Germinal center (tissue), 1 donor: Measurements from ENCODE around the gene NCF2.

Experiments used
- DNase-seq: peaks from one replicate; pipeline ENCODE4 v3.0.0; 2012; ENCODE audit warnings: mixed read lengths, low spot score

The NCF2 gene

DNA sequence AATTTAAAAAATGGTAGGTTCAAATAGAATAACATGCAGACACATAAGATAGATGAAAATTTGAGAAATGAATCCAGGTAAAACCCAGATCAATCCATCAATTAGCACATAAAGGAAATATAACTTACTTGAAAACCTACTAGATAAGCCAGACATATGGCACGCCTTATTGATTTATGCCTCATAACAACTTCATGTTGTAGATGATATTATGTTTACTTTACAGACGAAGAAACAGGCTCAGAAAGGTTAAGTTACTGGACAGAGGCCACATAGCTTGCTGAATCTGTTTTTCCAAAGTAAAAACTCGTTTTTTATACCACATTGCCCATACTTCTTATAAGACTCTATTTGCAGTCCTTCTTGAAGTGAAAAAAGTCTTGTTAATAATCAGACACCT, 22.1 kb upstream of the NCF2 start:
- no peak for DNase-seq

DNA sequence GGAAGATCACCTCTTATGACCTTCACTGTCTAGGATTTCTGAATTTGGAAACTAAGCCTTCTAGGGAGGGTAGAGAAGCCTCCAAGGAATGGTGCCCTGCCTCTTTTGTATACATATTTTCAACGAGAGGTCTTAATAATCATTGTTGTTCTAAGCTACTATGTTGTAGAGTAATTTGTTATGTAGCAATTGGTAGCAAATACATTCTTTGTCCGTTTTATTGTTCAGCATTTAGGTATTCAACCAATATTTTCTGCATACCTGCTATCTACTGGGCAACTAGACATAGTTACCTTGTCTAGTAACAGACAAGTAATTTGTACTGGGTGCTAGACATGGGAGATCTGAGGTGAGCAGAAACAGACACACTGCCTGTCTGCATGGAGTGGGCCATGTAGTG, 20.8 kb upstream of the NCF2 start:
- no peak for DNase-seq

DNA sequence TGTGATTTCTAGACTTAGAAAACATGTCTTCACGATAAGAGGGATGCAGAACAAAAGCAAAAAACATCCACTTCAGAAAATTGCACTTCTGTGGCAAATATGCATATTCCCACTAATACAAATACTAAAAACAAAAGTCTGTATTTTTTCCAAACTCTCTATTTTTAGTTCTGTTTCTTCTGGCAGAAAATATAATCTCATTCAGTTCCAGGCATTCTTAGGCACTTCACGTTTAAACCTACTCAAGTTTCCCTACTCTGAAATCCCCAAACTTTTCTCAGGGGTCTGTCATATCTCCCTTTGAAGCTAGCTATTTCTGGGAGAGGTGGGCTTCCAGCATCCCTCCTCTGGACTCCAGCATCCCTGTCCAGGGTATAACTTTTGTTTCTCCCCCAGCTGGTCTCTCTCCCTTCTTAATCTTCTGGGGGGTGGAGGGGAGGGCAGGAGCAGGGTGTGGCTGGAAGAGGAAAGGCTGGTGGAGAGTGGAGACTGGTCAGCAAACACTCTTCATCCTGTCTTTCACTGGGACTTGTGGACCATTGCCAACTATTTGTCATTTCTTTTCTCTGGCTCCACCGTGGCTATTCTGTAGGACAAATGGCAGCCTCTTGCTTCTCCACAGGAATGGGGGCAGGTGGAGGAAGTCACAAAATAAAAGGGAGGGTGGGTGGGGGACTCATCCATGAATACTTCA, 19.6 kb upstream of the NCF2 start:
- DNase-seq = no peak

DNA sequence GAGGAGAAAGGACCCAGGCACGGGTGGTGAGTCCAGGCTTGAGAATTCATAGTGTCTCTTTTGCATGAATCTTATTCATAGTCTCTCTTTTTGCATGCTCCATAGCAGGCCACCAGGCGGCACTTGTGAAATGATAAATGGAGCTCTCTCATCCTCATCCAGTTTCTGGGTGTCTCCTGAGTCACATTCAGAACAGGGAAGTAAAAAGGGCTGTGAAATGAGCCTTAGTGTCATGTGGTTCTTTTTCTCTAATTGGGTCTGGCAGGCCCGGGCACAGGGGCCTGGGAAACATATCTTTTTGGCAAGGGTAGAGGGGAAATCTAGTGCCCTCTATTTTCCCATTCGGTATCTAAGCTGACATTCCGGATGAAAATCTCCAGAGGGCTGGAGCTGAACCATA, 19.1 kb upstream of the NCF2 start:
- DNase-seq = peak; percentile 37

DNA sequence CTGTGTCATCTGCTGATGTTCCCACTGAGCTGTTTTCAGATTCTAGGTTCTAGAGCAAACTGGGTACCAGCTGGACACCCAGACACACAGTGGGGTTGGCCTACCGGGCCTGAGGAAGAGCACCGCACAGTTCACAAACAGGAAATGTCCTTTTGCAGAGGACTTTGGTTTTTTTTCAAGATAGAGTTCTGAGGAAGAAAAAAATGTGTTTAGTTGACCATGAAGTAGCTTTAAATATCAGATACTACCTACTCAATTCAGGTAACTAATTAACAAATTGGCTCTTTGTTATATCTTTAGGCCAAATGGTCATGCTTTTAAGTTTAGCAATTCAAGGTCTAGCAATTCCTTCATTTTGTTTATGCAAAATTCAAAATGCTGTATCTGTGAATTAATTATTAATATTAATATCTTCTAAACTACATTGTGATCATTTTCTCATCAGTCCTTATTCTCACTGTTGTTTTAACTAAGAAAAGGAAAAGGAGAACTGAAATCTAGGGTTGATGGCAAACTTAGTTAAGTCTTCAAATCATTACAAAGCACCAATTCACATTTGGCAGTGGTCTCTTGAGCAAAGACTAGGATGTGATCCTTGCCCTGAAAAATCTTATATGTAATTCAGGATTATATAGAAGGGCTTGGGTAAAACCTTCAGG, 17.2 kb upstream of the NCF2 start:
- DNase-seq = no peak

DNA sequence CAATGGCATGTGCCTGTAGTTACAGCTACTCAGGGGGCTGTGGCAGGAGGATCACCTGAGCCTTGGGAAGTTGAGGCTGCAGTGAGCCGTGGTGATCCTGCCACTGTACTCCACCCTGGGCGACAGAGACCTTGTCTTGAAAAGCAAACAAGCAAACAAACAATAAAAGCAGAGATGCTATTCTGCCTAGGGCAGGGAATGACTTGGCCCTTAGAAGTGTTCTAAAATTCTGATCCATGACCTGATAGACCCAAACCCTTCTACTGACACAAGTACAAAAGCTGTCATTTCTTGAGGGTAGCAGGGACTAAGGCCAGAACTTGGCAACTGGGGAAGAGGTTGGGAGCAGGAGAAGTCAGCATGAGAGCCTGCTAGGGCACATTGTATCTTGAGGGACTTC, 15.6 kb upstream of the NCF2 start:
- DNase-seq = no peak

DNA sequence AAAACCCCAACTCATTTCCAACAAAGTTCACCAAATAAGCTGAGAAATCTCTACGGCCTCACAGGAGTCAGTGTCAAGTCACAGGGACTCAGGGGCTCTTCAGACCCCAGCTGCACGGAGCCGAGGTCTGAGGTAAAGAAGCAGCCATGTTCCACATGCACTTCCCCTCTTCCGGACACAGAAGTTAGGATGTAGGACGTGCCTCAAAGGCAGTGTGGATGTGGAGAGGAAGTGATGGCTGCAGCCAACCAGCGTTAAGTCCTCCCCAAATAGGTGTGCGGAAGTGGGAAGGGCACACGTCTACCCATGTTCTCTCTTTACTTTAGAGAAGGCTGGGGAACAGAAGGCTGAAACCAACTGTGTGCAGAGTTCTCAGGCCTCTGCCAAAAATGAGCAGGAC, 14.6 kb upstream of the NCF2 start:
- no peak for DNase-seq

DNA sequence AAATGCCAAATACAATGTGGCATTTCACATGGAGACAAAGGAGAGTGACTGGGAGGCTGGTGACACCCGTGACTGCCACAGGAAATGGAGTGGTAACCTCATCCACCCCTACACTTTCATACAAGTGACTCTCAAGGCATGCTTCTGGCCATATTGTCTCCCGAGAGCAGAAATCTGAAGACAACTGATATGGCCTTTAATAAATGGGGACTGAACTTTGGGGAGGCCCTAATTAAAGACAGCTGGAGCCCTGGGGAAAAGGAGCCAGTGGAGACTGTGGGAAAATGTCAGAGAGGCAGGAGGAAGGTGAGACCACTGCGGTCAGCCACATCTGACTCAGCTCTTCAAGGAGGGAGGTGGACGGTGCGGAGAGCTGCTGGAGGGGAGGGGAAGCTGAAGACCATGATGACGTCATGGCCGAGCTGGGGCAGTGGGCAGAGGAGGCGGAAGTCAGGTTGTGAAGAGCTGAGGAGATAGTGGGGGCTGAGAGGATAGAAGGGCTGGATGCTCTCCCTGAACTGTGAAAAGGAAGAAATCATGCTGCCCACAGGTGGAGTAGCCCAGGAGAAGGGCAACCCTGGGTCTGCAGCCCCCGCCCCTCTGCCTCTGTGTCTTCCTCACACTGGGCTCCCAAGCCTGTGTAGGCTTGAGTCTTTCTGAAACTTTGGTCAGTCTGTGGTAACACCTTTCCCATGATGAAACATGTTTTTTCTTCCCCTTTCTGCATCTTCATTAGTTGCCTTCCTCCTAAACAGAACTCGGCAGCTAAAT, 14.0 kb upstream of the NCF2 start:
- no peak for DNase-seq

DNA sequence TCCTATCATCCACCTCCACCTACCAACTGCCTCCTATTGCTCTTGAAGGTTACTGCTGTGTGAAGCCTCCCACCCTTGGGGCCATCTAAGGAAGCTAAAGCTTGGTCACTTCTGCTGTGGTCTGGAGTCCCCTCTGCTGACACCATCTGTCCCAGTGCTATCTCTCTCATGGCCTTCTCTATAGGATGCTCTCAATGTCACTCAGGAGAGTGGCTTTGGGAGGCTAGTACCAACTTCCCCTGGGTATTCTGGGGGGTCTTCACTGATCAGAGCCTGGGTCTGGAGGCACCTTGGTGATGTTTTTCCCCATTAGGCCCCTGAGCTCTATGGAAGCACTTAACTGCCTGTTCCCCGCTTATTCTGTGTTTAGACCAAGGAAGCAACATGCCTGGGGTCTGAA, 12.3 kb upstream of the NCF2 start:
- no peak for DNase-seq

DNA sequence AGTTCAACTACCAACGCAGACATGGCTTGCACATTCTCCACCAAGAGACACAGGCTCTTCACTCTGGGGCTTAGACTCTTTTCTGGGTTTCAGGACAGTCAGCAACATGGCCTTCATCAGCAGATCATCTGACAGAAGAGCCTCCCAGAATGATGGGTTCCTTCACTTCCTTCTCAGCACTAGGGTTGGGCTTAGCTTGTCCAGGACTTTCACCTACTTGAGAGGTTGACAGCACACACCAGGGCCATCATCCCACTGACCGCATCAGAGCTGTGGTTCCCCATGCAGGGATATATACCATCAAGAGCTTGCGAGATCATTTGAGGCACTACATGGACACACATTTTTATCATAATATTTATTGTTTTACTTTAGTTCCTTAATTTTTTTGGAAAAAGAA, 10.4 kb upstream of the NCF2 start:
- DNase-seq = no peak

DNA sequence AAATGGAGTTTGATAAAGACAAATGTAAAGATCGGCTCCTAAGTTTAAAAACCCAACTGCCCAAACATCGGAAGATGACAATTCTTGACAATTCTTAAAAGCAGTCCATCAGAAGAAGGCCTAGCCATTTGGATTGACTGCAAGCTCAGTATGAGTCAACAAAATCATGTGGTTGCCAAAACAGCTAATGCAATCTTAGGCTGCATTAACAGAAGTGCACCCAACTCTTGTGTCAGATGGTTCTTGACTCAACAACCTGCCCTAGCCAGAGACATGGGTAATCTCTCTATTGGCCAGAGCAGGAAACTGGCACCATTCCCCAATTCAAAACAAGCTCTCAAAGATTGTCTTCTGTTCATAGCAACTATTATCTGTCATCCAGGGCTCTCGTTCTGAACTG, 9.9 kb upstream of the NCF2 start:
- no peak for DNase-seq

DNA sequence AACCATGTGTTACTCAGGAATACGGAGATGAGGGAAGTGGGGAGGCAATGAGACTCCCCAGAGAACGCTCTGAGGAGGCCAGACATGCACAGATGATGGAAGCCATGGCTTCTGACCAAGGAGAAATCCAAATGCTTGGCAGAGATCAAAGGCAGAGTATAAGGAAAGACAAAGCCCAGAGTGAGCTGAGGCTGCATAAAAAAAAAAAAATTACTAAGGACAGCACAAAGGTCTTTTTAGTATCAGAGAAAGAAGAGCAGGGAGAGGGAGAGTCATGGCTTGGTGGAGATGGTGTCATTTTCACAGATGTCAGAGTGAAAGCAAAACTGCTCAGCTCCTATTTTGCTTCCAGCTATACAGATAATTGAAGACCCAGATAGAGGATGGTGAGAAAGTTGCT, 8.1 kb upstream of the NCF2 start:
- DNase-seq = no peak

DNA sequence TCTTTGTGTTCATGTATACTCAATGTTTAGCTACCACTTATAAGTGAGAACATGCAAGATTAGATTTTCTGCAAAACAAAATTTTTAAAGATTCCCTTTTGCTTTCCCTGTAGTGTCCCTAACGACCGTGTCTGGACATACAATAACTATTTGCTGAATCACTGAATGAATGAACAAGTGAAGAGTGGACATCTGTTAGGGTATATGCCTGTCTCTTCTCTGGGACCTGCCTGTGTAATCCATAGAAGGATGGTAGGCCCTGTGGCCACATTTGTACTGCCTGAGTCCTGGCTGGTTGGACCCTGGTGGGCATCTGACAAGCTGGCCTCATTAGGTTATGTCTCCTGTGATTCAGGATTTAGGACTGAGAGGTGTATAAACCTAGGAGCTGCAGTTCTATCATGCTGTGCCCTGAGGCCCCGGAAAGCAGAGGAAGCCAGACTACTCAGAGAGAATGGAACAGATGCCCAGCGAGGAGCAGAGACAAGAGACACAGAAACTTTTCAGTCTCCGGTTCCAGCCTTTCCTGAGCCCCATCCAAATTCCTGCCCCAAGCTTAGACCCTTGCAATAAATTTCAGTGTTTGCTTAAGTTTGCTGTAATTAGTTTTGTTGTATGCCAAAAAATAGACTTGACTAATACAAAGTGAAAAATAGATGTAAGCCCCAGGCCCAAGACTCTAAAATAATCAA, 7.5 kb upstream of the NCF2 start:
- DNase-seq = no peak

DNA sequence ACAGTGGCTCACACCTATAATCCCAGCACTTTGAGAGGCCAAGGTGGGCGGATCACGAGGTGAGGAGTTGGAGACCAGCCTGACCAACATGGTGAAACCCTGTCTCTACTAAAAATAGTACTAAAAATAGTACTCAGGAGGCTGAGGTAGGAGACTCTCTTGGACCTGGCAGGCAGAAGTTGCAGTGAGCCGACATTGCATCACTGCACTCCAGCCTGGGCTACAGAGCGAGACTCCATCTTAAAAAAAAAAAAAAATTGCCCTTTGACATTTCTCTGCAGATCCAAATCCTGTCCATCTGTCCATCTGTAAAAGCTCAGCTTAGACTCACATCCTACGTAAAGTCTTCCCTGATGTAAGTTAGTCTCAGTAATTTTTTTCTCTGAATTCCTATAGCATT, 6.2 kb upstream of the NCF2 start:
- DNase-seq = no peak

DNA sequence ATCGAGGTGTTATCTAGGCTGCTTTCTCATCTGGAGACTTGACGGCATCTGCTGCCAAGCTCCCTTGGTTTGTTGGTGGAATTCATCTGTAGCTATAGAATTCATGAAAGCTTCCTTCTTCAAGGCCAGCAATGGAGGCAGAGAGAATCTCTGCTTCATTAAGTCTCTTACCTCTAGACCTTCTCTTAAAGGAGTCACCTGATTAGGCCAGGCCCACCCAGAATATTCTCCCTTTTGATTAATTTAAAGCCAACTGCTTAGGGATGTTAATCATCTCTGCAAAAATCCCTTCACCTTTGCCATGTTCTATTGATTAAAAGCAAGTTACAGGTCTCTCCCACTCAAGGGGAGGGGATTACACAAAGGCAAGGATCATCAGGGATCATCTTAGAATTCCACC, 5.3 kb upstream of the NCF2 start:
- DNase-seq = no peak

DNA sequence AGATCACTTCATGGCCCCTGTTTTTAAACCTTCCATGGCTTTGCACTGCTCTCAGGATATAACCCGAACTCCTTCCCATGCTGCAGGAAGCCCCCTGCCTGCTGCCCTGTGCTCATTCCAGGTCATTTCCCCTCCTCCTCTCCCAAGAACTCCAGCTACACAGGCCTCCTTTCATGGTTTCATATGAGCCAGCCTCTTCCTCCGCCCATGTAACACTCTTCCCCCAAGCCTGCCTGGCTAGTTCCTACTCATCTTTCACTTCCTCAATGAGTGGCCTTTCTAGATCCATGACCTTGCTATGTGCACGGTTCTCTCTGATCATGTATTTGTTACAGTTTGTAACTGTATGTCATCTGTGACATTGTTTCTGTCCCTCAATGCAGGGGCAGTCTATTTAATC, 3.1 kb upstream of the NCF2 start:
- DNase-seq = peak; percentile 40

DNA sequence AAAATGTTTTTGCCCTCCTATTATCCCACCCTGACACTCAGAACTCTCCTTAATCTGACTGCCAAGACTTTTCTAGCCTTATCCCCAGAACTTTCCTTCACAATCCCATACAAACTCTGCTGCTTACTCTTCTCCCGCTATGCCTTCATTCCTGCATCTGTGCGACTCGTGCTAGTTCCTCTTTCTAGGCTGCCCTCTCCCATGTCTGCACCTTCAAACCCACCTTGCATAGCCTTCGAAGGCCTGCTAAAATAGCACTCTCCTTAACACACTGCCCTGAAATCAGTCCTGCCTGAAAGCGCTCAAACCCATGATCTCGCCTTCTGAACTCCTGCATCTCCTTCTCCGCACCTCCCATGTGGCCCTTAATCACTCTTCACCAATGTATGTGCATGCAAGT, 2.5 kb upstream of the NCF2 start:
- no peak for DNase-seq

DNA sequence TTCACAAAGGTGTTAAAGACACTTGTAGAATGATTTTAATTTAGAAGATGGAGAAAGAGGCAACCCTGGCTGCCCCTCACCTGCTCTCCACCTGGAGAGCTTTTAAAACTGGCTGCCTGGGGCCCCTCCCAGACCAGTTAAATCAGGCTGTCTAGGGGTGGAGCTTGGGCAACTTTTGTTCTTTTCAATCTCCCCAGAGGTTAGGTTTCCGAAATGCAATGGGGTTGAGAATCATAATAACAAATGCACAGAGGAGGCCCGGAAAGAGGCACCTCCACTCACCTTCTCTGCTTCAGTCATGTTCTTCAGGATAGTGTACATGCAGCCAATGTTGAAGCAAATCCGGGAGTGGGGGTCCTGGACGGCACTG, 400 bp downstream of the NCF2 start:
- DNase-seq = peak; percentile 61

DNA sequence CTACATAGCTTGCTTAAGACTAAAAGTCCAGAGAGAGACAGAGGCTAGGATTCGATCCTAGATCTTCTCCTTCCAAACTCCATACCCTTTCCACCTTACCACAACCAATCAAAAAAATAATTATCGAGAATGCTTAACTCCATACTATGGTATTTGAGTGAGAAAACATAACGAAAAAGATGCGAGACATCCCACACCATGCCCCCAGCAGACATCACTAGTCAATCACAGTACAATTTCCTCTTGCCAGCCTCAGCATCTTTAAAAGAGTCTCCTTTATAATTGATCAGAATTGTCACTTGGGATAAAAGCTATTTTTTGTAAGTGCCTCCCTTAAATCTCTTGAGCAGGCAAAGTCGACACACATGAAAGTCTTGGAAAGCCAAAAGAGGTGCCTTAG, 875 bp downstream of the NCF2 start:
- no peak for DNase-seq

DNA sequence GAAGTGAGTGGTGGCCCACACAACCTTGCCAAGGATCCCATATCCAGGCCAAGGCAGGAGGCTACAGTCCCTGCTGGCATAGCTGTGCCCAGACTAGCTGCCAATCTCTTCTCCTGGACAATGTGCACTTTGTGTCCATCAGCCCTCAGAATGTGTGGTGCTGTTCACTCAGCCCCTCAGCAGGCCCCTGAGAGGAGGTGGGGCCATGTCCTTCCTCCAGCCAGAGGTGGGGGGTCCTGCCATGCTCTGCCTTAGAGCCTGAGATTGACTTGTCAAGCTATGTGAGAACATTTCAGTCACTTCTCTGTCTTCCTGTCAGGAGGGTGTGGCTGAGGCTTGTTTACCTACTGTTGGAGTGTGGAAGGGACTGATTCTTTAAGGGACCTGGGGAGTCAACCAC, 1.4 kb downstream of the NCF2 start:
- DNase-seq = no peak

DNA sequence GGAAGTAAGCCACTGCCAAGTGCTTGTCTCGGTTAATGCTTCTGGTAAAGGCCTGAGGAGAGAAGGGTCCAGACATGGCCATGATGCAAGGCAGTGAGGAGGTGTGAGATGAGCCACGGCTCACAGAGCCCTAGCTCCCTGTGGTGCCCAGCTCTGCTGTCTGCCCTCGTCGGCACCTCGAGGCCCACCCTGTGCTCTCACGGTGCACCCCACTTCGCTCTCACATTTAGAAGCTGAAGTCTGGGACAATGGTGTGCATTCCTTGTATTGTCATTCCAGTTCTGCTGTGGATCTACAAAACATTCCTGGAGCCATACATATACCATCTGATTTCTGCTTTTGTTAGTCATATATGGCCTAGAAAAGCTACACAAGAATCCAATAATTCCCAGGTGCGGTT, 3.3 kb downstream of the NCF2 start:
- DNase-seq = no peak

DNA sequence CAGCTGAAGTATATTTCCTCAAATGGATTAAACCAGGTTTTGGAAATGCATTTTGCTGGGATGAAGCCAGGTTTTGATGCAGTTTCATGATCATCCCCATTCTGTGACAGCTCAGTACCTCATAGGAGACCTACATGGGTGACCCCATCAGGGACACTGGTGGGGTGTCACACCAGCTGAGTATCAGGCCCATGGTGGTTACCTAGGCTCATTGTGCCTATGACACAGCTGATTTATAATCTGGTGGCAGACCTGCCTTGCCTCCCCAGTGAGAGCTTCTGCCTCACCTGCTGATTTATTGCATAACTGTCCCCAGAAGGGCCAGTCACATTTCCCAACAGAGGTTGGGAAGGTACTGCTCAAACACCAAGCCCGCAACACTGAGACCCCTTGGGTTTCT, 3.8 kb downstream of the NCF2 start:
- DNase-seq = no peak

DNA sequence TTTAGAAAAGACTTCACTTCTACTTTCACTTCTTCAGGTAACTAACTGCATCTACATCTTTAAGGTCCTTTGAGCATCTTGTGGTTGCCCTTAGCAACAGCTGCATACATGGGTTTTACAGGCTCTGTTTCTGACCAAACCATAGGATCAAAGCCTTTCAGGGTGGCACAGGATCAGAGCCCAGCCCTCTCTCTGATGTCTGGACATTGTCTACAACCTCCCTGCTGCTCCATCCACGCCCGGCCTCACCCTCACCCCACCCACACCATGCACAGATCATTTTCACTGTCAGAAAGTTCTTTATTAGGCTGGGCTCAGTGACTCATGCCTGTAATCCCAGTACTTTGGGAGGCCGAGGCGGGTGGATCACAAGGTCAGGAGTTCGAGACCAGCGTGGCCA, 5.2 kb downstream of the NCF2 start:
- DNase-seq = peak; percentile 58
